Astrocyte (in vitro differentiated cells and primary cell): Measurements from ENCODE around the gene DRGX. TPM values are rescaled to one million over a fixed set of nuclear protein-coding genes. Genes with fewer than 3 reads are reported as not detected.

ENCODE experiments used
- DNase-seq: peaks from one replicate; pipeline ENCODE4 v3.0.0-alpha.2; 2010; ENCODE audit warnings: low read depth
- FAIRE-seq: peaks from 2 replicates; lab custom pipeline; 2011; peaks lifted over from hg19 to GRCh38; lab: Jason Lieb, UNC
- H2AFZ ChIP-seq: 2 replicates; pipeline ENCODE4 v1.6.0; 2012; ENCODE audit warnings: low read depth, low read length, inconsistent platforms
- H3K27ac ChIP-seq: 2 replicates; pipeline ENCODE4 v1.5.1; 2011; ENCODE audit warnings: low read depth, low read length, inconsistent platforms
- H3K27me3 ChIP-seq: 2 replicates; pipeline ENCODE4 v1.6.0; 2011; ENCODE audit warnings: low read length, inconsistent platforms; ENCODE audit not compliant: insufficient read depth
- H3K36me3 ChIP-seq: 2 replicates; pipeline ENCODE4 v1.5.1; 2011; ENCODE audit warnings: low read length, inconsistent platforms; ENCODE audit not compliant: insufficient read depth
- H3K4me1 ChIP-seq: 2 replicates; pipeline ENCODE4 v1.5.1; 2011; ENCODE audit warnings: low read length, inconsistent platforms; ENCODE audit not compliant: insufficient read depth
- H3K4me2 ChIP-seq: 2 replicates; pipeline ENCODE4 v1.6.0; 2012; ENCODE audit warnings: low read length, inconsistent platforms
- H3K4me3 ChIP-seq: 2 replicates; pipeline ENCODE4 v1.5.1; 2011; ENCODE audit warnings: low read depth, mild to moderate bottlenecking, low read length, inconsistent platforms; ENCODE audit not compliant: insufficient read depth
- H3K79me2 ChIP-seq: 2 replicates; pipeline ENCODE4 v1.6.0; 2012; ENCODE audit warnings: mild to moderate bottlenecking, low read length, inconsistent platforms; ENCODE audit not compliant: insufficient read depth
- H3K9ac ChIP-seq: 2 replicates; pipeline ENCODE4 v1.6.0; 2012; ENCODE audit warnings: mild to moderate bottlenecking, low read length, inconsistent platforms
- H3K9me3 ChIP-seq: 2 replicates; pipeline ENCODE4 v1.5.1; 2012; ENCODE audit warnings: low read depth, mild to moderate bottlenecking, low read length, inconsistent platforms; ENCODE audit not compliant: insufficient read depth
- H4K20me1 ChIP-seq: 2 replicates; pipeline ENCODE4 v1.6.0; 2012; ENCODE audit warnings: low read length, inconsistent platforms; ENCODE audit not compliant: insufficient read depth
- H3K27ac Mint-ChIP-seq: one replicate; pipeline ENCODE4 v1.8.0; 2021; ENCODE audit warnings: mild to moderate bottlenecking, mixed read lengths; ENCODE audit not compliant: unreplicated experiment
- H3K27me3 Mint-ChIP-seq: one replicate; pipeline ENCODE4 v1.8.0; 2021; ENCODE audit warnings: low read depth, mixed read lengths; ENCODE audit not compliant: unreplicated experiment
- H3K36me3 Mint-ChIP-seq: one replicate; pipeline ENCODE4 v1.8.0; 2021; ENCODE audit warnings: low read depth, mixed read lengths; ENCODE audit not compliant: unreplicated experiment
- H3K4me1 Mint-ChIP-seq: one replicate; pipeline ENCODE4 v1.8.0; 2021; ENCODE audit warnings: low read depth, mixed read lengths; ENCODE audit not compliant: unreplicated experiment
- H3K4me3 Mint-ChIP-seq: one replicate; pipeline ENCODE4 v1.8.0; 2021; ENCODE audit warnings: mild to moderate bottlenecking, moderate library complexity, mixed read lengths; ENCODE audit not compliant: unreplicated experiment
- H3K9me3 Mint-ChIP-seq: one replicate; pipeline ENCODE4 v1.8.0; 2021; ENCODE audit warnings: mild to moderate bottlenecking, mixed read lengths; ENCODE audit not compliant: unreplicated experiment
- EZH2 ChIP-seq: IDR thresholded peaks from 2 replicates; pipeline ENCODE4 v1.6.1; 2012; ENCODE audit warnings: mild to moderate bottlenecking, low read length, inconsistent platforms; ENCODE audit not compliant: insufficient read depth
- total RNA-seq: library from RNA; stranded (reverse); gene quantifications from 2 replicates; pipeline ENCODE4 v1.2.1, GENCODE V29; 2021
- TF ChIP-seq, protein P1 (sequence below): IDR thresholded peaks from 2 replicates; pipeline ENCODE4 v1.5.1; 2011; ENCODE audit warnings: low read depth, mild to moderate bottlenecking, inconsistent platforms, low read length, moderate library complexity; ENCODE audit not compliant: insufficient read depth

Gene DRGX
- total RNA-seq, 1 donor from 2014 or later = not detected

DNA sequence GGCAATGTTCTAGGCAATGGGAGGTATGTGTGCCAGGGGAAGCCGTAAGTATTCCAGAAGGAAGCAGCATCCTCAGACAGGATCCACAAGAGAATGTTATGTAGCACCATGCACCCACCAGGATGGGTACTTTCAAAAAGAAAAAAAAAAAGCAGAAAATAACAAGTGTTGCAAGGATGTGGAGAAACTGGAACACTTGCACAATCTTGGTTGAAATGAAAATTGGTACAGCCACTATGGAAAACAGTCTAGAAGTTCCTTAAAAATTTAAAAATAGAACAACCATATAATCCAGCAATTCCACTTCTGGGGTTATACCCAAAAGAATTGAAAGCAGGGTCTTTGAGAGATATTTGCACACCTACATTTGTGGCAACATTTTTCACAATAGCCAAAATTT is 76.7 kb downstream of the DRGX start:
- no peaks in the 10 kb centered on the region for H3K9me3 ChIP-seq
- peaks cover 32% of the 10 kb centered on the region for H3K27me3 Mint-ChIP-seq
- no peak overlapping the region for H3K4me3 Mint-ChIP-seq
- H3K36me3 ChIP-seq = no peaks in the 10 kb centered on the region
- H3K4me3 ChIP-seq = no peak overlapping the region
- no peak overlapping the region for H3K27ac Mint-ChIP-seq
- H3K36me3 Mint-ChIP-seq = no peaks in the 10 kb centered on the region
- no peaks in the 10 kb centered on the region for H4K20me1 ChIP-seq
- H3K4me1 Mint-ChIP-seq = no peaks in the 10 kb centered on the region
- no peaks in the 10 kb centered on the region for H3K79me2 ChIP-seq
- no peak overlapping the region for H3K27ac ChIP-seq
- TF ChIP-seq EZH2 = no peak
- TF ChIP-seq, protein P1, sequence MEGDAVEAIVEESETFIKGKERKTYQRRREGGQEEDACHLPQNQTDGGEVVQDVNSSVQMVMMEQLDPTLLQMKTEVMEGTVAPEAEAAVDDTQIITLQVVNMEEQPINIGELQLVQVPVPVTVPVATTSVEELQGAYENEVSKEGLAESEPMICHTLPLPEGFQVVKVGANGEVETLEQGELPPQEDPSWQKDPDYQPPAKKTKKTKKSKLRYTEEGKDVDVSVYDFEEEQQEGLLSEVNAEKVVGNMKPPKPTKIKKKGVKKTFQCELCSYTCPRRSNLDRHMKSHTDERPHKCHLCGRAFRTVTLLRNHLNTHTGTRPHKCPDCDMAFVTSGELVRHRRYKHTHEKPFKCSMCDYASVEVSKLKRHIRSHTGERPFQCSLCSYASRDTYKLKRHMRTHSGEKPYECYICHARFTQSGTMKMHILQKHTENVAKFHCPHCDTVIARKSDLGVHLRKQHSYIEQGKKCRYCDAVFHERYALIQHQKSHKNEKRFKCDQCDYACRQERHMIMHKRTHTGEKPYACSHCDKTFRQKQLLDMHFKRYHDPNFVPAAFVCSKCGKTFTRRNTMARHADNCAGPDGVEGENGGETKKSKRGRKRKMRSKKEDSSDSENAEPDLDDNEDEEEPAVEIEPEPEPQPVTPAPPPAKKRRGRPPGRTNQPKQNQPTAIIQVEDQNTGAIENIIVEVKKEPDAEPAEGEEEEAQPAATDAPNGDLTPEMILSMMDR = no peak
- FAIRE-seq = no peak
- H3K27me3 ChIP-seq = no peaks in the 10 kb centered on the region
- no peak for DNase-seq
- H2AFZ ChIP-seq = no peak overlapping the region
- no peaks in the 10 kb centered on the region for H3K4me1 ChIP-seq
- no peak overlapping the region for H3K9ac ChIP-seq
- H3K4me2 ChIP-seq = no peak overlapping the region
- H3K9me3 Mint-ChIP-seq = no peaks in the 10 kb centered on the region

DNA sequence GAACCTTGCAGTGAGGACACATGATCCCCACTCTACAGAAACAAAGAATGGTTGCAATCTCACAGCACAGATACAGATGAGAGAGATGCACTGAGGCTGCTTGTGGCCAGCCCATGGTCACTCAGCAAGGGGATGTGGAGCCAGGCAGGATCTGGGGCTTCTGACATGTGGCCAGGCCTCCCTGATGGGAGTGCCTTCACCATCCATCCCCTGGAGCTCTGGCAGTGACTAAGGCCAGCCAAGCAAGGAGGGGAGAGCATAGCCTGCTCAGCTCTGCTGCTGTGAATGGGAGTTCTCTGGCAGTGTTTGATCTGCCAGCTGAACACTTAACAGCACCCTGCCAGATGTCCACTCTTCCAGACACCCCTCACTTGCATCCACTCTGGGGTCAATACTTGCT is 77.1 kb downstream of the DRGX start:
- peaks cover 34% of the 10 kb centered on the region for H3K27me3 Mint-ChIP-seq
- FAIRE-seq = no peak

GRCh38 chr10:49318028-49318427 is 77.9 kb downstream of the DRGX start:
- no peak overlapping the region for H3K27ac Mint-ChIP-seq
- Histone ChIP-seq H3K4me3 (no peak overlapping the region), H4K20me1 (no peaks in the 10 kb centered on the region), H2AFZ (no peak overlapping the region), H3K79me2 (no peaks in the 10 kb centered on the region), H3K4me2 (no peak overlapping the region), H3K27me3 (no peaks in the 10 kb centered on the region), H3K36me3 (no peaks in the 10 kb centered on the region), H3K4me1 (no peaks in the 10 kb centered on the region), H3K9ac (no peak overlapping the region), H3K9me3 (no peaks in the 10 kb centered on the region), H3K27ac (no peak overlapping the region)
- no peak for TF ChIP-seq EZH2
- TF ChIP-seq, protein P1 = no peak
- no peaks in the 10 kb centered on the region for H3K4me1 Mint-ChIP-seq
- no peak for FAIRE-seq
- no peak for DNase-seq
- no peak overlapping the region for H3K4me3 Mint-ChIP-seq
- no peaks in the 10 kb centered on the region for H3K9me3 Mint-ChIP-seq
- no peaks in the 10 kb centered on the region for H3K36me3 Mint-ChIP-seq
- H3K27me3 Mint-ChIP-seq = peaks cover 35% of the 10 kb centered on the region

More for the DNA sequence above, 77.1 kb downstream of the DRGX start:
- Histone ChIP-seq H3K79me2 (no peaks in the 10 kb centered on the region), H3K9ac (no peak overlapping the region), H3K9me3 (no peaks in the 10 kb centered on the region), H2AFZ (no peak overlapping the region), H4K20me1 (no peaks in the 10 kb centered on the region), H3K27ac (no peak overlapping the region), H3K27me3 (no peaks in the 10 kb centered on the region), H3K4me2 (no peak overlapping the region), H3K4me1 (no peaks in the 10 kb centered on the region), H3K36me3 (no peaks in the 10 kb centered on the region), H3K4me3 (no peak overlapping the region)
- Mint-ChIP-seq H3K4me1 (no peaks in the 10 kb centered on the region), H3K27ac (no peak overlapping the region), H3K4me3 (no peak overlapping the region), H3K36me3 (no peaks in the 10 kb centered on the region), H3K9me3 (no peaks in the 10 kb centered on the region)
- no peak for DNase-seq
- TF ChIP-seq, protein P1 = no peak
- TF ChIP-seq EZH2 = no peak
